Right lobe of liver (tissue), 6 donors: Measurements from ENCODE around the gene PDE9A. TPM values are rescaled to one million over a fixed set of nuclear protein-coding genes. Genes with fewer than 3 reads are reported as not detected.

Experiments
- ATAC-seq, 4 donors: fragments of 200-7000 bp; cut with Tn5 transposase; one replicate each; pipeline ENCODE4 v1.9.1; 2020; ENCODE audit warnings: mild to moderate bottlenecking in 4 of 4, moderate library complexity in 4 of 4
- DNase-seq, 3 donors: peaks; one replicate each; pipeline ENCODE4 v3.0.0-alpha.2; 2020
- H3K27ac ChIP-seq, 3 donors: fragments of 200-600 bp; one replicate each; pipeline ENCODE4 v1.8.0; 2022
- H3K27me3 ChIP-seq, 2 donors: fragments of 200-600 bp; one replicate each; pipeline ENCODE4 v1.8.0; 2022
- H3K36me3 ChIP-seq, 4 donors: fragments of 200-600 bp; sonication (generic) in 1 of 4; one replicate each; pipeline versions ENCODE4 v1.5.1 to v1.8.0; 2017 to 2022; ENCODE audit warnings: control low read depth in 1 of 4
- H3K4me1 ChIP-seq, 4 donors: fragments of 200-600 bp; sonication (generic) in 1 of 4; one replicate each; pipeline versions ENCODE4 v1.5.1 to v1.8.0; 2017 to 2022; ENCODE audit warnings: control low read depth in 1 of 4
- H3K4me3 ChIP-seq, 3 donors: fragments of 200-600 bp; one replicate each; pipeline ENCODE4 v1.8.0; 2022
- H3K9me3 ChIP-seq, 4 donors: fragments of 200-600 bp; sonication (generic) in 1 of 4; one replicate each; pipeline versions ENCODE4 v1.5.1 to v1.8.0; 2017 to 2022; ENCODE audit warnings: control low read depth in 1 of 4
- POLR2A ChIP-seq: fragments of 450-650 bp; IDR thresholded peaks from one replicate; pipeline ENCODE4 v1.6.1; 2017; ENCODE audit warnings: antibody characterized with exemption, mild to moderate bottlenecking
- WGBS: methylation state at CpG from one replicate; pipeline ENCODE4 v1.1.6; 2018; ENCODE audit warnings: low coverage, low lambda C conversion rate; ENCODE audit not compliant: insufficient coverage; ENCODE audit errors: missing lambda C conversion rate; 5-methylcytosine and 5-hydroxymethylcytosine counted together
- intact Hi-C, 2 donors: fragments of 100-400 bp; cut with DNase I; formaldehyde crosslinking; loops; one replicate each; pipeline versions ENCODE4 v1.11.2 to v1.14.1; 2022
- total RNA-seq, 6 experiments: library from RNA; depleted of rRNA in 2 of 6; stranded (reverse); fragments of >200 nt in 2 of 6; fragmentation: NEBNext Ultra II Directional in 3 of 6; extraction: Animal tissue kit (Norgen Biotek cat#: 25700) in 3 of 6; gene quantifications; one replicate each; pipeline versions ENCODE4 v1.1.0 to v1.2.4, GENCODE V29; 2016 to 2023
- TF ChIP-seq, protein P1 (sequence below), 4 donors: fragments of 200-600 bp in 3 of 4; fragments of 450-650 bp in 1 of 4; IDR thresholded peaks; one replicate each; pipeline versions ENCODE4 v1.5.1 to v1.8.0; 2016 to 2022; ENCODE audit warnings: antibody characterized with exemption in 4 of 4, mild to moderate bottlenecking in 2 of 4
- donor health status: DM: no; HTN: yes; CAD: no.
- donor health status: DM: no; HTN: no; CAD: no.
- donor health status: DM: no; HTN: no; CAD: no.
- donor health status: DM: no; HTN: yes; CAD: no.
- donor health status: DM: no; HTN: yes; CAD: no.

The PDE9A gene
- total RNA-seq, 6 experiments from 2014 or later, result 1.1 to 5.9 (median 3.3) TPM

DNA sequence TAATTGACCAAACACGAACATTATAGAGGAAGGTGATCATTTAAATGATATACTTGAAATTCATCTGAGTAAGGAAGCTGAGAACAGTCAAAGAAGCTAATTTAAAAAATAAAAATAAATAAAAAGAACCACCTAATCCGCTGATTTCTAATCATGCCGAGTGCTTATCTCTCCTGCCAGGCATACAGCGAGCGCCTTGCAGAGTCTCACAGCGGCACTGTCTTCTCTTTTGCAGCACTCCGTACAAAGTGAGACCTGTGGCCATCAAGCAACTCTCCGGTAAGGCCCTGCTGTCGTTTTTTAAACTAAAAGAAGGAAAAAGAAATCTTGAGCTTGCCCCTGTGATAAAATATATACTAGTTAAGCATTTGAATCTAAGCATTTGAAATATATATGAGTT is 45.3 kb downstream of the PDE9A start:
- no peaks in the 10 kb centered on the region for H3K4me1 ChIP-seq
- 86% methylated on average over 9 of the region's 9 CpGs for WGBS
- no peaks in the 10 kb centered on the region for H3K27me3 ChIP-seq
- ATAC-seq (no peak), DNase-seq (no peak)
- H3K9me3 ChIP-seq, result no peaks in the 10 kb centered on the region
- TF ChIP-seq, protein P1, sequence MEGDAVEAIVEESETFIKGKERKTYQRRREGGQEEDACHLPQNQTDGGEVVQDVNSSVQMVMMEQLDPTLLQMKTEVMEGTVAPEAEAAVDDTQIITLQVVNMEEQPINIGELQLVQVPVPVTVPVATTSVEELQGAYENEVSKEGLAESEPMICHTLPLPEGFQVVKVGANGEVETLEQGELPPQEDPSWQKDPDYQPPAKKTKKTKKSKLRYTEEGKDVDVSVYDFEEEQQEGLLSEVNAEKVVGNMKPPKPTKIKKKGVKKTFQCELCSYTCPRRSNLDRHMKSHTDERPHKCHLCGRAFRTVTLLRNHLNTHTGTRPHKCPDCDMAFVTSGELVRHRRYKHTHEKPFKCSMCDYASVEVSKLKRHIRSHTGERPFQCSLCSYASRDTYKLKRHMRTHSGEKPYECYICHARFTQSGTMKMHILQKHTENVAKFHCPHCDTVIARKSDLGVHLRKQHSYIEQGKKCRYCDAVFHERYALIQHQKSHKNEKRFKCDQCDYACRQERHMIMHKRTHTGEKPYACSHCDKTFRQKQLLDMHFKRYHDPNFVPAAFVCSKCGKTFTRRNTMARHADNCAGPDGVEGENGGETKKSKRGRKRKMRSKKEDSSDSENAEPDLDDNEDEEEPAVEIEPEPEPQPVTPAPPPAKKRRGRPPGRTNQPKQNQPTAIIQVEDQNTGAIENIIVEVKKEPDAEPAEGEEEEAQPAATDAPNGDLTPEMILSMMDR (IDR thresholded peaks at IDR 0.05), result no peak
- TF ChIP-seq POLR2A, result no peak
- intact Hi-C loops, result no loop called here
- H3K36me3 ChIP-seq, result no peaks in the 10 kb centered on the region
- no peak overlapping the region for H3K27ac ChIP-seq
- H3K4me3 ChIP-seq, result no peak overlapping the region

DNA sequence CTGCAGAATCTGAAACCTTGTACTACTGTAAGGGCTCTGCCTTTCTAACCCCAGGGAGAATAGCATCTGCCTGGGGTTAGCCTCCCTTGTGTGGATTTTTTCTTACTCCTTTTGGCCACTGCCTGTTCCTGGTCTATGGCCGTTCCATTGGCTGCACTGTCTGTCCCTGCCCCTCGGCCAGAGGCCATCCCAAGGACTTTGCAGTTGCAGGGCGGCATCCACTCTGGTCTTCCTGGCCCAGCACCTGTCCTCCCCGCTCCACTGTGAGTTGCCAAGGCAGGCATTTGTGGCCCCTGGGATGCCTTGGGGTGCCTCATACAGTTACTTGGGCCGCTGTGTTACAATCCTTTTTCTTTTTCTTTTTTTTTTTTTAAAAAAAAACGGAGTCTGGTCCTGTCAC is 45.8 kb downstream of the PDE9A start:
- TF ChIP-seq POLR2A, result no peak
- TF ChIP-seq, protein P1 (IDR thresholded peaks at IDR 0.05), result no peak
- 80% methylated on average over 1 of the region's 6 CpGs for WGBS
- Histone ChIP-seq H3K9me3 (no peaks in the 10 kb centered on the region), H3K36me3 (no peaks in the 10 kb centered on the region), H3K4me1 (no peaks in the 10 kb centered on the region), H3K4me3 (no peak overlapping the region), H3K27ac (no peak overlapping the region), H3K27me3 (no peaks in the 10 kb centered on the region)
- DNase-seq (no peak), ATAC-seq (no peak)
- intact Hi-C loops, result no loop called here

DNA sequence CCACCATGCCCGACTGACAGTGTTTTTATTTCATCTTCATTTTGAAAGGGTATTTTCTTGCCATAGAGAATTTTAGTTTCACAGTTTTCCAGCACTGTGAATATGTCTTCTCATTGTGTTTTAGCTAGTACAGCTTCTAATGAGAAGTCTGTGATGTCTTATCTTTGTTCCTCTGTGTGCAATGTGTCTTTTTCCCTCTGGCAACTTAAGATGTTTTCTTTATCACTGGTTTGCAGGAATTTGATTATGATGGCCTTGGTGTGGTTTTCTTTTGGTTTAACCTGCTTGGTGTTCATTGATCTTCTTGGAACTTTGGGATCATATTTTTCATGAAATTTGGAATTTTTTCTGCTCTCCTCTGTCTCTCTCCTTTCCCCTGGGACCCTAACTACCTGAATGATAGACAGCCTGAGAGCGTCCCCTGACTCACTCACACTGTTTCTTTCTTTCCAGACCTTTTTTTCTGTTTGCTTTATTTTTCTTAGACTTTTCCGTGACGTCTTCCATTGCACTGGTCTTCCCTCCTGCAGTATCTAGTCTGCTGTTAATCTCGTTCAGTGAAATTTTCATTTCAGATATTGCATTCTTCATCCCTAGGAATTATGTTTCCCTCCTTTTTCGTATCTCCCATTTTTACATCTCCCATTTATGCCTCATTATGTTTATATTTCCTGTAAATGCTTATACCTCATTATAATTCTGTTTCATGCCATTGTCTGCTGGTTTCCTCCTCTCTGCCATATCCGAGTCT is 48.5 kb downstream of the PDE9A start:
- Histone ChIP-seq H3K4me3 (no peak overlapping the region), H3K36me3 (no peaks in the 10 kb centered on the region), H3K27me3 (no peaks in the 10 kb centered on the region), H3K4me1 (no peaks in the 10 kb centered on the region), H3K9me3 (no peaks in the 10 kb centered on the region), H3K27ac (no peak overlapping the region)
- no peak for DNase-seq
- intact Hi-C loops, result no loop called here
- no peak for TF ChIP-seq POLR2A
- TF ChIP-seq, protein P1 (IDR thresholded peaks at IDR 0.05), result no peak
- 91% methylated on average over 7 of the region's 7 CpGs for WGBS
- ATAC-seq, result no peak

DNA sequence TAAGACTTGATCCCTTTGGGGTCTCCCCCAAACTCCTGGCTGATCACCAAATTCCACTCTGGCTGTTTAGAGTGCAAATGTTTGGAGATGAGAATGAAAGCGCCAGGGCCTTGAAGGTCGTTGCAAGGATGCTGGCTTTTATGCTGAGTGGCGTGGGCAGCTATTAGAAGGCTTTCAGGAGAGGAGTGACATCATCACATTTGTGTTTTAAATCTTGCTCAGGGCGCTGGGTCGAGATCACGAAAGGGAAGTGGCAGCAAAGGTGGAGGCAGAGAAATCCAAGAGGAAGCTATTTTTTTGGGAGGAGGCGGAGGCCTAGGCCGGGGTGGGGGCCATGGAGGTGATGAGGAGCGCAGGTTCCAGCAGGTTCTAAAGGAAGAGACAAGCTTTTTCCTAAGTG is 49.3 kb downstream of the PDE9A start:
- no peaks in the 10 kb centered on the region for H3K36me3 ChIP-seq
- no peaks in the 10 kb centered on the region for H3K27me3 ChIP-seq
- WGBS, result 93% methylated on average over 9 of the region's 9 CpGs
- no peaks in the 10 kb centered on the region for H3K9me3 ChIP-seq
- no peak overlapping the region for H3K4me3 ChIP-seq
- no peak for DNase-seq
- no peak for ATAC-seq
- TF ChIP-seq, protein P1 (IDR thresholded peaks at IDR 0.05), result no peak
- no peak for TF ChIP-seq POLR2A
- no peak overlapping the region for H3K27ac ChIP-seq
- H3K4me1 ChIP-seq, result no peaks in the 10 kb centered on the region
- intact Hi-C loops, result no loop called here
